OCI-M2 (cell line): Measurements from ENCODE around the gene TSPAN17.

Source experiments
- DNase-seq: peaks from one replicate; lab custom pipeline; 2025; ENCODE audit not compliant: unreplicated experiment; lab: John Stamatoyannopoulos, UW

The TSPAN17 gene

DNA sequence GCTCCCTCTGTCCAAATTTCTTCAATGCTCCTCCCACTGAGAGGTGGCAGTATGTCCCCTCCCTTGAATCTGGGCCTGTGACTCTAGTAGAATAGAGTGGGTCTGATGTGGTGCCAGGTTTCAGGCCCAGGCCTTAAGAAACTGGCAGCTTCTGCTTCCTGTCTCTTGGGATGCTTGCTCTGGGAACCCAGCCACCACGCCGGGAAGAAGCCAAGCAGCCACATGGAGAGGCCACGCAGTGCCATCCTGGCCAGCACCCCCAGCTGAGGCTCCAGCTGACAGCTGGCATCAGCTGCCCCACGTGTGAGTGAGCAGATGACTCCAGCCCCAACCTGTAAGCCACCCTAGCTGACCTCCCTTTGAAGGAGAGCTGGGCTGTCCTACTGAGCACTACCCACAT is 7.3 kb upstream of the TSPAN17 start:
- DNase-seq = no peak

GRCh38 chr5:176640616-176641015 is 6.7 kb upstream of the TSPAN17 start:
- no peak for DNase-seq

DNA sequence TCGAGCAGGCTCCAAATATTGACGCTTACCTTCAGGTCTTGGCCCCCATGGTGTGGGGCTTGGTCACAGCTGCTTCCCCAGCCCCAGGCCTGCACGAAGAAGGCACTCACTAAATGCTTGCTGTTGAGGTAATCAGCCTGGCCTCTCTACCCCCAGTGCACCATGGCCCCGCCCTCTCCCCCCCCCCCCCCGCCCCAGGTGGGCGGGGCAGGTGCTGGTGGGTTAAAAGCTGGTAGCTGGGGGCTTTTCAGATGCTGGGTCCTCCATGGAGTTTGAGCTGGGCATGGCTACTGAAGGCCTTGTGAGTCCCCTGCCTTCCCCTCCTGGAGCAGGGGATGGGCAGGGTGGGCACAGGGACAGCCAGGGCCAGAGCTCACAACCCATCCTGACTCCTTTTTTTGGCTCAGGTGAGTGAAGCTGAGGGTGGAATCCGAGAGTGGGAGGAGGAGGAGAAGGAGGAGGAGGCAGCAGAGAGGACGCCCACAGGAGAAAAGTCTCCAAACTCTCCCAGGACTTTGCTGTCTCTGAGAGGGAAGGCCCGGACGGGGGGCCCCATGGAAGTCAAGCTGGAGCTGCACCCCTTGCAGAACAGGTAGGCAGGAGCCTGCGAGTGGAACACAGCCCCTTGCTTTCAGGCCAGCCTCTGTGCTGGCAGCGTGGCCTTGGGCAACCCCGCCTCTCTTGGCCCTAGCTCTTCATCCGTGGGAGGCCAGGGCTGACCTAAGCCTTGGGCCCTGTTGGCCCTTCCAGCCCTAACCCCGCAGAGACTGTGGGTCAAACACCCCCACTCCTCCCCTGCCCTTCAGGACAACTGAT is 4.4 kb upstream of the TSPAN17 start:
- DNase-seq = no peak

- DNase-seq = no peak
These were observed 3.6 kb upstream of the TSPAN17 start for GRCh38 chr5:176643491-176644219.

GRCh38 chr5:176644294-176644693 is 3.0 kb upstream of the TSPAN17 start:
- DNase-seq = no peak

DNA sequence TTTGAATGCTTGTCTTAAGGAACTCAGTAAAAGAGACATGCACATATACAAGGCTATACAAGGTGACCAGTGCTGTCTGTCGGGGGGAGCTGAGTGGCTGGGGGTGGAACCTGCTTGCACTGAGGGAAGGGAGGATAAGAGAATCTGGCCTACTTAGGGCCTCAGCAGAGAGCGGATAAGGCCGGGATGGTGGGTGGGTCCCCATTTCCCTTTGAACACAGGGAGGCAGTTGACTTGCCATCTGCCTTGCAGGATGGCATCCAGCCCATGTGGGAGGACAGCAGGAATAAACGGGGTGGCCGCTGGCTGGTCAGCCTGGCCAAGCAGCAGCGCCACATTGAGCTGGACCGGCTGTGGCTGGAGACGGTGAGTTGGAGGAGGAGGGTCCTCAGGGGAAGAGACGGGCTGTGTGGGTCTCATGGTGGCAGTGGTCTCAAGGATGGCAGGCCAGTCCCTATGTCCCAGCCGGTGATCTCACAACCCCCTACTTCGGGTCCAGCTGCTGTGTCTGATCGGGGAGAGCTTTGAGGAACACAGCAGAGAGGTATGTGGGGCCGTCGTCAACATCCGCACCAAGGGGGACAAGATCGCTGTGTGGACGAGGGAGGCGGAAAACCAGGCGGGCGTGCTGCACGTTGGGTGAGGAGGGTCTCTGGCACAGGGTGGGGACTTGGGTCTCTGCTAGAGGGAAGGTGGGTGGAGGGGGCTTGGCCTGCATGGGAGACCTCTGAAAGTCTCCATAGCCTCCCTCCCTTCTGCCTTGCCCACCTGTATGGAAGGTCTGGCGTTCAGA is 2.2 kb upstream of the TSPAN17 start:
- no peak for DNase-seq

GRCh38 chr5:176646049-176646706 is 1.1 kb upstream of the TSPAN17 start:
- DNase-seq = no peak

DNA sequence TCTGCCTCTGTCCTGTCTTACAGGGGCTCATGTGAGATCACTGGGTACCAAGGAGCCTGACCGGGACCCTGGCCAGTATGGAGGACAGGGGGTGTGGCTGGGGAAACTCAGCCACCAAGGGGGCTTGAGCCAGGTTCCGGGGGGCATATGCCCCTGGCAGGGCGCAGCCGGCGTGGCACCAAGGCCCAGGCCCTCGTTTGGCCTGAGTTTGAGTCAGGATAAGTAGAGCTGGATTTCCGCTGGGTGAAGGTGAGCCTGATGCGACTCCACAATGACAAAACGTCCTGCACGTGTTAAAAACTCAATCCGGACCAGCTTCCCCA is 616 bp upstream of the TSPAN17 start:
- no peak for DNase-seq

GRCh38 chr5:176647843-176648473 is 674 bp downstream of the TSPAN17 start:
- no peak for DNase-seq

- DNase-seq = peak; percentile 25
These were observed 1.4 kb downstream of the TSPAN17 start for GRCh38 chr5:176648474-176649194.

GRCh38 chr5:176650354-176650884 is 3.1 kb downstream of the TSPAN17 start:
- no peak for DNase-seq

DNA sequence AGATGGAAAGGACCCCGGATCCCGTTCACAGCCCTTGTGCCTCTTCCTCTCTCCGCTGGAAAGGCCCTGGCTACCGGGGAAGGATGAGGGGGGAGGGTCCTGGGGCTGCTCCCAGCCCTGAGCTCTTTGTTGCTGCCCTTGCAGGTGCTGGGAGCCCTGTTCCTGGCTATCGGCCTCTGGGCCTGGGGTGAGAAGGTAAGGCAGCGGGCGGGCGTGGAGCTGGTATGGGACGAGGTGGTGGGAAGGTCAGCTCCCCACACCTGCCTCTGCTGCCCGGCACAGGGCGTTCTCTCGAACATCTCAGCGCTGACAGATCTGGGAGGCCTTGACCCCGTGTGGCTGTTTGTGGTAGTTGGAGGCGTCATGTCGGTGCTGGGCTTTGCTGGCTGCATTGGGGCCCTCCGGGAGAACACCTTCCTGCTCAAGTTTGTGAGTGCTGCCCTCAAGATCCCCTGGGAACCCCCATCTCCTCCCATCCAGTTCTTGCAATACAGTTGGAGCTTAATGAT is 4.2 kb downstream of the TSPAN17 start:
- no peak for DNase-seq

- no peak for DNase-seq
These were observed 4.9 kb downstream of the TSPAN17 start for GRCh38 chr5:176652136-176652535.

DNA sequence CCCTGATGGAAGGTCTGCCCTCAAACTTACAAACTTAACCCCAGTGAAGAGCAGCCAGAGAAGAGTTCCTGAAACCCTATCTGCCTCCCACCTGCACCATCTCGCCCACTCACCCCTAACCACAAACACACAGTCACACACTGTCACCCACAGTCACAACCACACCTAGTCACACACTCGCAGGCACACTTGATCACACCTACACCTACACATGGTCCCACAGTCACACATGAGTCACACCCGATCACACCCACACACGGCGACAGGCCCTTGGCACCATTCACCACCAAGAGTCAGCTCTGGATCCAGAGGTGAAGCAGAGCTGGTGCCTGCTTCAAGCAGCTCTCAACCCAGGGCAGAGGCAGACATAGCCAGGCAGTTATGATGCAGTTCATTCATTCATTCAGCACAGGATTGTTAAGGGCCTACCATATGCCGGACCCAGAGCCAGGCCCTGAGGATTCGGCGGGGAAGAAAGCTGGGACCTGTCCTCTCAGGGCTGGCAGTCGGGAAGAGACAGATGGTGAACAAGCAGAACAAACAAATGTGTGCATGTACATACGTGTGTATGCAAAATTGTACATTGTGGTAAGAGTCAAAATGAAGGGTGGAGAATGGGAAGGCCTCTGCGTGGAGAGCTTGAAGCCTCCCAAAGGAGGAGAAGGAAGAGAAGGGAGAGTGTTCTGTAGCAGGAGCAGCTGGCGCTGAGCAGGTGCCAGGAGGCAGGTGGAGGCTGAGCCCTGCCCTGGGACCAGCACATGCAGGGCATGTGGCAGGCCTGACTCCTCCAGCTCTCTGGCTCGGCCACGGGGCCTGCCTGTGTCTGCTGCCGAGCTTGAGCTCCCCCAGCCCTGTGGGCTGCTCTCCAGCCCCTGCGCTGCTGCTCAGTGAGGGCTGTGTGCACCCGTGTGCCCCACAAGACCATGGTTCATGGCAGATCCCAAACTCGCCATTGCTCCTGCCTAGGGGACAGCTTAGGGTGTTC is 6.4 kb downstream of the TSPAN17 start:
- DNase-seq = no peak

- DNase-seq = no peak
These were observed 7.6 kb downstream of the TSPAN17 start for GRCh38 chr5:176654856-176655255.

DNA sequence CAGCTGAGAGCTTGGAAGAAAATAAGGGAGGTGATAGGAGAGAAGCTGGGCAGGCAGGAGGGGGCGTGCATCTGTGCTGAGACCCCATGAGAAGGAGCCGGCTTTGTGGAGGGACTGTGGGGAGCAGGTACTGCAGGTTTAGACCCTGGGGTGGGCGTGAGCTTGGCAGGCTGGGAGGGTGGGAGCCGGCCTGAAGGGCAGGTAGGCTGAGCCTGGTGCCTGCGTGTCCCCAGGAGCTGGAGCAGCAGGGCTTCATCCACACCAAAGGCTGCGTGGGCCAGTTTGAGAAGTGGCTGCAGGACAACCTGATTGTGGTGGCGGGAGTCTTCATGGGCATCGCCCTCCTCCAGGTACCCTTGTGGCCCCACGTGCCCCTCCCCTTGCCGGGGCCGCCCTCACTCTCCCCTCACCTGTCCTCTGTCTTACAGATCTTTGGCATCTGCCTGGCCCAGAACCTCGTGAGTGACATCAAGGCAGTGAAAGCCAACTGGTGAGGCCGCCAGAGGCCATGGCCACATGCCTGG is 9.2 kb downstream of the TSPAN17 start:
- DNase-seq = no peak

DNA sequence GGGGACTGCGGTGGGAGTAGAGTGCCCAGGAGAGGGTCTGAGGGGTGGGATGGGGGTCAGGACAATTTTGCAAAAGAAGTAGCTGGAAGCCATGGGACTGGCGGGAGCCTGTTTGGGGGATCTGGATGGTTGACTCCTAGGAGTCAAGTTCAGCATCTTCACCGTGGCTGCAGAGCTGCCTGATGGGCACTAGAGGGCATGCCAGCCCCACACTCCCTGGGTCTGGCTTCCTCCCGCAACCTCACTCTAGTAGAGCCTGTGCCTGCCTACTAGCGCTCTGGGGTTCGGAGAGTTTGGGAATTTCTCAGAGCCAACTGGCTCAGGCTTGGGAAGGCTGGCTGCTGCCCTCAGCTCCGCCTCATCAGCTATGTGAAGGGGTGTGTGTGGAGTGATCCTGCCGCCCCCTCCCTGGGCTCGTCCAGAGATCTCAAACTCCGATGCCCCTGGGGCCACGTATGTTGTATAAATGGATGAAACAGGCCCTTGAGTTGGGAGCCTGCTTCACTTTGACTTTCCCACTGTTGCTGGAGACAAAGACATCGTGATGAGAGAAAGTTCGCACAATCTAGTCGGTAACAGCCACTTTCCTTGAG is 10.8 kb downstream of the TSPAN17 start:
- DNase-seq = no peak
